Activated T-helper 1 cell treated with anti-CD3 and anti-CD28 coated beads, Interleukin-2, amount 50 U/mL, for 16 hours (primary cell): Measurements from ENCODE around the gene DDAH2.
A peak's percentile ranks its signal among the peaks of the same experiment; 100 is the strongest.

ENCODE experiments used
- DNase-seq, 2 donors: peaks; one replicate each; pipeline ENCODE4 v3.0.0-alpha.2; 2020; ENCODE audit warnings: low read depth in 1 of 2, low spot score in 1 of 2

Gene DDAH2

GRCh38 chr6:31691564-31692108 lies 37.5 kb downstream of the DDAH2 start:
- no peak for DNase-seq

- no peak for DNase-seq
Measured at GRCh38 chr6:31691078-31691463, 38.0 kb downstream of the DDAH2 start.

GRCh38 chr6:31690231-31691077 lies 38.6 kb downstream of the DDAH2 start:
- no peak for DNase-seq

GRCh38 chr6:31689249-31690110 lies 39.6 kb downstream of the DDAH2 start:
- no peak for DNase-seq

- no peak for DNase-seq
Measured at GRCh38 chr6:31687860-31688693, 41.0 kb downstream of the DDAH2 start.

- no peak for DNase-seq
Measured at GRCh38 chr6:31687321-31687720, 41.8 kb downstream of the DDAH2 start.

GRCh38 chr6:31686483-31686882 lies 42.6 kb downstream of the DDAH2 start:
- no peak for DNase-seq

- DNase-seq: no peak
Measured at GRCh38 chr6:31683591-31683990, 45.5 kb downstream of the DDAH2 start.

- no peak for DNase-seq
Measured at GRCh38 chr6:31681135-31681671, 47.9 kb downstream of the DDAH2 start.

- peak; percentile 37 to 40 for DNase-seq
Measured at GRCh38 chr6:31680226-31681134, 48.6 kb downstream of the DDAH2 start, which contains the start of gene LY6G5C. Gene LY6G5C (minus strand): TSS chr6:31681067. CDS start chr6:31680373, 694 bp downstream.

- no peak for DNase-seq
Measured at GRCh38 chr6:31677955-31678354, 51.1 kb downstream of the DDAH2 start.
